HEK293 (cell line): ENCODE results near the gene SPRED3.
A peak's percentile ranks its signal among the peaks of the same experiment; 100 is the strongest.

ENCODE experiments used
- CTCF ChIA-PET: fragments of 350-600 bp; formaldehyde crosslinking; extraction: SDS; loops from one replicate; lab custom pipeline; 2021; ENCODE audit warnings: antibody characterized with exemption; lab: Yijun Ruan, JAX
- POLR2A ChIA-PET: fragments of 300-600 bp; formaldehyde crosslinking; extraction: SDS; loops from one replicate; lab custom pipeline; 2020; ENCODE audit warnings: antibody characterized with exemption, inconsistent platforms; lab: Yijun Ruan, JAX
- H3K27ac ChIP-seq: fragments of 200-500 bp; sonication (Bioruptor generic); 2 replicates; pipeline ENCODE4 v1.5.1; 2014; ENCODE audit warnings: low read depth, low read length, control low read depth, inconsistent platforms; ENCODE audit errors: extremely low read depth
- H3K36me3 ChIP-seq, 2 experiments: fragments of 200-500 bp in 1 of 2; sonication (Bioruptor generic) in 1 of 2; 1 replicate in 1 of 2; 2 replicates in 1 of 2; pipeline ENCODE4 v1.5.1; 2014 to 2017; ENCODE audit warnings: inconsistent platforms in 2 of 2, low read length in 2 of 2; ENCODE audit not compliant: control insufficient read depth in 2 of 2, insufficient read depth in 1 of 2
- H3K4me1 ChIP-seq: fragments of 200-500 bp; sonication (Bioruptor generic); 2 replicates; pipeline ENCODE4 v1.5.1; 2014; ENCODE audit warnings: mild to moderate bottlenecking, low read length, inconsistent platforms; ENCODE audit not compliant: control insufficient read depth, insufficient read depth
- H3K4me3 ChIP-seq: 2 replicates; pipeline ENCODE4 v1.5.1; 2011; ENCODE audit warnings: low read depth, mild to moderate bottlenecking, control low read depth, low read length, moderate library complexity
- H3K9me3 ChIP-seq: fragments of 200-500 bp; sonication (Bioruptor generic); 2 replicates; pipeline ENCODE4 v1.5.1; 2014; ENCODE audit warnings: low read depth, low read length, inconsistent platforms; ENCODE audit not compliant: control insufficient read depth, insufficient read depth
- GLI2 ChIP-seq: fragments of 450-650 bp; formaldehyde crosslinking; IDR thresholded peaks from 2 replicates; pipeline ENCODE4; 2017; ENCODE audit warnings: missing biosample characterization, missing genetic modification characterization, low read depth, borderline replicate concordance
- GLIS1 ChIP-seq: fragments of 450-650 bp; formaldehyde crosslinking; IDR thresholded peaks from 2 replicates; pipeline ENCODE4 v1.5.1; 2016; ENCODE audit warnings: missing biosample characterization, missing genetic modification characterization
- HOXD13 ChIP-seq: sonication (generic); formaldehyde crosslinking; IDR thresholded peaks from 2 replicates; pipeline ENCODE4 v1.8.0; 2022; ENCODE audit warnings: missing genetic modification reagents, borderline replicate concordance
- KLF10 ChIP-seq: fragments of 450-650 bp; IDR thresholded peaks from 2 replicates; pipeline ENCODE4 v1.5.1; 2018; ENCODE audit warnings: missing biosample characterization, mild to moderate bottlenecking, missing genetic modification characterization
- KLF8 ChIP-seq: fragments of 450-650 bp; formaldehyde crosslinking; IDR thresholded peaks from 2 replicates; pipeline ENCODE4 v1.5.1; 2016; ENCODE audit warnings: missing biosample characterization, missing genetic modification characterization
- KLF9 ChIP-seq: fragments of 450-650 bp; formaldehyde crosslinking; IDR thresholded peaks from 2 replicates; pipeline ENCODE4 v1.5.1; 2016; ENCODE audit warnings: missing biosample characterization, missing genetic modification characterization, low read depth
- MYNN ChIP-seq: fragments of 450-650 bp; formaldehyde crosslinking; IDR thresholded peaks from 2 replicates; pipeline ENCODE4 v1.5.1; 2016; ENCODE audit warnings: missing biosample characterization, missing genetic modification characterization, borderline replicate concordance
- SALL2 ChIP-seq: fragments of 450-650 bp; formaldehyde crosslinking; IDR thresholded peaks from 2 replicates; pipeline ENCODE4 v1.5.0; 2017; ENCODE audit warnings: missing biosample characterization, mild to moderate bottlenecking, missing genetic modification characterization, borderline replicate concordance
- SP3 ChIP-seq: fragments of 450-650 bp; formaldehyde crosslinking; IDR thresholded peaks from 2 replicates; pipeline ENCODE4 v1.5.1; 2016; ENCODE audit warnings: missing biosample characterization, missing genetic modification characterization
- SP7 ChIP-seq: fragments of 450-650 bp; formaldehyde crosslinking; IDR thresholded peaks from 2 replicates; pipeline ENCODE4 v1.5.1; 2016; ENCODE audit warnings: missing biosample characterization, missing genetic modification characterization
- ZBTB17 ChIP-seq: fragments of 450-650 bp; formaldehyde crosslinking; IDR thresholded peaks from 2 replicates; pipeline ENCODE4 v1.5.1; 2016; ENCODE audit warnings: missing biosample characterization, missing genetic modification characterization
- ZEB2 ChIP-seq: fragments of 450-650 bp; formaldehyde crosslinking; IDR thresholded peaks from 2 replicates; pipeline ENCODE4 v1.5.1; 2016; ENCODE audit warnings: missing biosample characterization, missing genetic modification characterization
- ZNF221 ChIP-seq: fragments of 450-650 bp; formaldehyde crosslinking; IDR thresholded peaks from 2 replicates; pipeline ENCODE4 v1.5.1; 2017; ENCODE audit warnings: missing biosample characterization, missing genetic modification characterization, borderline replicate concordance
- ZNF239 ChIP-seq: fragments of 450-650 bp; formaldehyde crosslinking; IDR thresholded peaks from 2 replicates; pipeline ENCODE4 v1.5.1; 2016; ENCODE audit warnings: missing biosample characterization, missing genetic modification characterization
- ZNF510 ChIP-seq: fragments of 450-650 bp; formaldehyde crosslinking; IDR thresholded peaks from 2 replicates; pipeline ENCODE4 v1.5.1; 2018; ENCODE audit warnings: mild to moderate bottlenecking, missing genetic modification characterization, missing biosample characterization; ENCODE audit not compliant: insufficient replicate concordance
- ZNF530 ChIP-seq: fragments of 450-650 bp; formaldehyde crosslinking; IDR thresholded peaks from 2 replicates; pipeline ENCODE4 v1.5.1; 2016; ENCODE audit warnings: low read depth, missing biosample characterization, missing genetic modification characterization
- ZNF596 ChIP-seq: fragments of 450-650 bp; IDR thresholded peaks from 2 replicates; pipeline ENCODE4 v1.5.0; 2018; ENCODE audit warnings: missing biosample characterization, mild to moderate bottlenecking, missing genetic modification characterization, moderate library complexity
- ZNF600 ChIP-seq: fragments of 450-650 bp; formaldehyde crosslinking; IDR thresholded peaks from 2 replicates; pipeline ENCODE4 v1.5.1; 2016; ENCODE audit warnings: missing biosample characterization, missing genetic modification characterization
- ZNF626 ChIP-seq: fragments of 450-650 bp; sonication (Bioruptor Pico); formaldehyde crosslinking; IDR thresholded peaks from 2 replicates; pipeline ENCODE4 v1.5.1; 2018; ENCODE audit warnings: missing biosample characterization, missing genetic modification characterization, inconsistent platforms
- ZNF654 ChIP-seq: fragments of 450-650 bp; formaldehyde crosslinking; IDR thresholded peaks from 2 replicates; pipeline ENCODE4 v1.5.1; 2016; ENCODE audit warnings: low read depth, missing biosample characterization, missing genetic modification characterization
- ZNF768 ChIP-seq: fragments of 450-650 bp; formaldehyde crosslinking; IDR thresholded peaks from 2 replicates; pipeline ENCODE4 v1.5.1; 2018; ENCODE audit warnings: missing biosample characterization, mild to moderate bottlenecking, missing genetic modification characterization
- ZNF830 ChIP-seq: fragments of 450-650 bp; IDR thresholded peaks from 2 replicates; pipeline ENCODE4 v1.5.0; 2018; ENCODE audit warnings: missing biosample characterization, missing genetic modification characterization, low read depth, mild to moderate bottlenecking, moderate library complexity
- TF ChIP-seq, protein P1 (sequence below): fragments of 450-650 bp; formaldehyde crosslinking; IDR thresholded peaks from 2 replicates; pipeline ENCODE4 v1.5.1; 2017; ENCODE audit warnings: missing biosample characterization, missing genetic modification characterization
- TF ChIP-seq, protein P2 (sequence below): fragments of 450-650 bp; formaldehyde crosslinking; IDR thresholded peaks from 2 replicates; pipeline ENCODE4 v1.5.1; 2016; ENCODE audit warnings: missing biosample characterization, missing genetic modification characterization
- TF ChIP-seq, protein P3 (sequence below): fragments of 450-650 bp; formaldehyde crosslinking; IDR thresholded peaks from 2 replicates; pipeline ENCODE4 v1.5.0; 2017; ENCODE audit warnings: missing biosample characterization, missing genetic modification characterization, borderline replicate concordance
- TF ChIP-seq, protein P4 (sequence below): fragments of 450-650 bp; formaldehyde crosslinking; IDR thresholded peaks from 2 replicates; pipeline ENCODE4 v1.5.1; 2016; ENCODE audit warnings: missing biosample characterization, missing genetic modification characterization

Gene SPRED3

DNA sequence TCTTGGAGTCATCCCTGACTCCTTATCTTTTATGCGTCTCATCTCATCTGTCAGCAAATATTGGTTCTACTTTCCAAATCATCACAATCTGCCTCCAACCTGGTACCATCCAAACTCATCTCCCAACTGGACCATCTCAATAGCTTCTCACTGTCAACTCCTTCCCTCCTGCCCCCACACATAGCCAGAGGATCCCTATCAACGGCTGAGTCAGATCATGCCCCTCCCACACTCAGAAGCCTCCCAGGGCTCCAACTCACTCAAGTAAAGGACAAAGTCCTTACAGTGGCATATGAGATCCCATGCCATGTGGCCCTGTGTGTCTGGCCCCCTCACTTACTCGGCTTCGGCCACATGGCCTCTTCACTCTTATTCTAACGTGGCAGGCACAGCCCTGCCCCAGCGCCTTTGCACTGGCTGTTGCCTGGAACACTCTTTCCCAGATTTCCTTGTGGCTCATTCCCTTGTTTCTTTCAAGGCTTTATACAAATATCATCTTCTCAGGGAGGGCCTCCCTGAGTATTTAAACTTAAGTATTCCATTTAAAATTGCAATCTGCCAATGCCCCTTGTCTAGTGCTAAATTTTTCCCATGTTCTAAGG, 4.3 kb downstream of the SPRED3 start (continued):
- TF ChIP-seq, protein P1, sequence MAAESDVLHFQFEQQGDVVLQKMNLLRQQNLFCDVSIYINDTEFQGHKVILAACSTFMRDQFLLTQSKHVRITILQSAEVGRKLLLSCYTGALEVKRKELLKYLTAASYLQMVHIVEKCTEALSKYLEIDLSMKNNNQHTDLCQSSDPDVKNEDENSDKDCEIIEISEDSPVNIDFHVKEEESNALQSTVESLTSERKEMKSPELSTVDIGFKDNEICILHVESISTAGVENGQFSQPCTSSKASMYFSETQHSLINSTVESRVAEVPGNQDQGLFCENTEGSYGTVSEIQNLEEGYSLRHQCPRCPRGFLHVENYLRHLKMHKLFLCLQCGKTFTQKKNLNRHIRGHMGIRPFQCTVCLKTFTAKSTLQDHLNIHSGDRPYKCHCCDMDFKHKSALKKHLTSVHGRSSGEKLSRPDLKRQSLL (tag by site-specific recombination), result no peak
- TF ChIP-seq ZNF596 (no peak), GLI2 (tag by site-specific recombination) (no peak), GLIS1 (tag by site-specific recombination) (peak; percentile 97), ZNF768 (tag by site-specific recombination) (no peak), ZNF600 (peak; percentile 98), KLF8 (tag by site-specific recombination) (no peak), ZBTB17 (tag by site-specific recombination) (no peak), ZNF221 (no peak), SALL2 (tag by site-specific recombination) (no peak), SP3 (tag by site-specific recombination) (no peak; the same call in 1 of the 2 replicates), SP7 (tag by site-specific recombination) (0 out of 2 replicates have a peak, but pooled peaks have one; percentile 10), ZNF239 (no peak), ZNF510 (no peak), ZNF626 (tag by site-specific recombination) (no peak), ZNF654 (no peak), MYNN (no peak), HOXD13 (no peak), ZNF830 (tag by site-specific recombination) (no peak), ZNF530 (tag by site-specific recombination) (no peak)
- TF ChIP-seq, protein P2, sequence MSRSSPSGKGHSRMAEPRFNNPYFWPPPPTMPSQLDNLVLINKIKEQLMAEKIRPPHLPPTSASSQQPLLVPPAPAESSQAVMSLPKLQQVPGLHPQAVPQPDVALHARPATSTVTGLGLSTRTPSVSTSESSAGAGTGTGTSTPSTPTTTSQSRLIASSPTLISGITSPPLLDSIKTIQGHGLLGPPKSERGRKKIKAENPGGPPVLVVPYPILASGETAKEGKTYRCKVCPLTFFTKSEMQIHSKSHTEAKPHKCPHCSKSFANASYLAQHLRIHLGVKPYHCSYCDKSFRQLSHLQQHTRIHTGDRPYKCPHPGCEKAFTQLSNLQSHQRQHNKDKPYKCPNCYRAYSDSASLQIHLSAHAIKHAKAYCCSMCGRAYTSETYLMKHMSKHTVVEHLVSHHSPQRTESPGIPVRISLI (tag by site-specific recombination), result no peak
- TF ChIP-seq, protein P3, sequence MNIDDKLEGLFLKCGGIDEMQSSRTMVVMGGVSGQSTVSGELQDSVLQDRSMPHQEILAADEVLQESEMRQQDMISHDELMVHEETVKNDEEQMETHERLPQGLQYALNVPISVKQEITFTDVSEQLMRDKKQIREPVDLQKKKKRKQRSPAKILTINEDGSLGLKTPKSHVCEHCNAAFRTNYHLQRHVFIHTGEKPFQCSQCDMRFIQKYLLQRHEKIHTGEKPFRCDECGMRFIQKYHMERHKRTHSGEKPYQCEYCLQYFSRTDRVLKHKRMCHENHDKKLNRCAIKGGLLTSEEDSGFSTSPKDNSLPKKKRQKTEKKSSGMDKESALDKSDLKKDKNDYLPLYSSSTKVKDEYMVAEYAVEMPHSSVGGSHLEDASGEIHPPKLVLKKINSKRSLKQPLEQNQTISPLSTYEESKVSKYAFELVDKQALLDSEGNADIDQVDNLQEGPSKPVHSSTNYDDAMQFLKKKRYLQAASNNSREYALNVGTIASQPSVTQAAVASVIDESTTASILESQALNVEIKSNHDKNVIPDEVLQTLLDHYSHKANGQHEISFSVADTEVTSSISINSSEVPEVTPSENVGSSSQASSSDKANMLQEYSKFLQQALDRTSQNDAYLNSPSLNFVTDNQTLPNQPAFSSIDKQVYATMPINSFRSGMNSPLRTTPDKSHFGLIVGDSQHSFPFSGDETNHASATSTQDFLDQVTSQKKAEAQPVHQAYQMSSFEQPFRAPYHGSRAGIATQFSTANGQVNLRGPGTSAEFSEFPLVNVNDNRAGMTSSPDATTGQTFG, result no peak

DNA sequence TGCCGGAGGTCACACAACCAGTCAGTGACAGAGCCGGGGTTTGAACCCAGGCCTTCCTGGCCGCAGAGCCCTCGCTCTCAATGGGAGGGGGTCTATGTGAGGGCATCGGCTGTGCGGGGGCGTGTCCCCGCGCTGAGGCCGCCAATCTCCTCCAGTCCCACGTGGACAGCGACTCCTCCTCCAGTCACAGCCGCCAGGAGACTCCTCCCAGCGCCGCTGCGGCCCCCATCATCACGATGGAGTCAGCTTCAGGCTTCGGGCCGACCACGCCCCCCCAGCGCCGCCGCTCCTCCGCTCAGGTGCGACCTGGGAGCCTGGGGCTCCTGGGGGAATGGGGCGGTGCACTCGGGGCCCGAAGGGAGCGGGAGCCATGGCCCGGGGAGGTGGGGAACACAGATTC, 6.0 kb downstream of the SPRED3 start:
- POLR2A ChIA-PET, result interaction anchor here (0.6 to 0.9 kb wide), 3 partner anchors 9 to 637 kb away, joined by 3 to 10 read pairs (median 3); partner anchors contain the start of gene FAM98C
- Histone ChIP-seq H3K9me3 (no peaks in the 10 kb centered on the region), H3K4me3 (no peak overlapping the region), H3K4me1 (no peaks in the 10 kb centered on the region; the same call in none of the 2 replicates), H3K36me3 (peaks cover 5 to 10% of the 10 kb centered on the region in 2 experiments; a peak in 2 of 3 replicates), H3K27ac (no peak overlapping the region)
- CTCF ChIA-PET, result interaction anchor here (0.9 to 9.2 kb wide), 3 partner anchors 9 to 324 kb away, joined by 3 to 76 read pairs (median 4); partner anchors contain the start of gene FAM98C
- peak; percentile 50; the same call in 1 of the 2 replicates for TF ChIP-seq KLF10 (tag by site-specific recombination)
- peak; percentile 83 for TF ChIP-seq KLF9 (tag by site-specific recombination)
- TF ChIP-seq, protein P4, sequence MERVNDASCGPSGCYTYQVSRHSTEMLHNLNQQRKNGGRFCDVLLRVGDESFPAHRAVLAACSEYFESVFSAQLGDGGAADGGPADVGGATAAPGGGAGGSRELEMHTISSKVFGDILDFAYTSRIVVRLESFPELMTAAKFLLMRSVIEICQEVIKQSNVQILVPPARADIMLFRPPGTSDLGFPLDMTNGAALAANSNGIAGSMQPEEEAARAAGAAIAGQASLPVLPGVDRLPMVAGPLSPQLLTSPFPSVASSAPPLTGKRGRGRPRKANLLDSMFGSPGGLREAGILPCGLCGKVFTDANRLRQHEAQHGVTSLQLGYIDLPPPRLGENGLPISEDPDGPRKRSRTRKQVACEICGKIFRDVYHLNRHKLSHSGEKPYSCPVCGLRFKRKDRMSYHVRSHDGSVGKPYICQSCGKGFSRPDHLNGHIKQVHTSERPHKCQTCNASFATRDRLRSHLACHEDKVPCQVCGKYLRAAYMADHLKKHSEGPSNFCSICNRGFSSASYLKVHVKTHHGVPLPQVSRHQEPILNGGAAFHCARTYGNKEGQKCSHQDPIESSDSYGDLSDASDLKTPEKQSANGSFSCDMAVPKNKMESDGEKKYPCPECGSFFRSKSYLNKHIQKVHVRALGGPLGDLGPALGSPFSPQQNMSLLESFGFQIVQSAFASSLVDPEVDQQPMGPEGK (tag by site-specific recombination), result no peak
- TF ChIP-seq ZEB2, result no peak
